K562 (cell line): ENCODE data around the gene FUBP3. TPM values are rescaled to one million over a fixed set of nuclear protein-coding genes. Genes with fewer than 3 reads are reported as not detected.

Source experiments
- ESRRA ChIP-seq: fragments of 450-650 bp; IDR thresholded peaks from 2 replicates; pipeline ENCODE4 v1.6.1; 2014; ENCODE audit warnings: low read depth, mild to moderate bottlenecking, moderate library complexity, borderline replicate concordance
- IRF9 ChIP-seq: fragments of 450-650 bp; IDR thresholded peaks from 2 replicates; pipeline ENCODE4 v1.6.1; 2016; ENCODE audit warnings: missing biosample characterization, missing genetic modification characterization
- MBD2 ChIP-seq: sonication (generic); IDR thresholded peaks from 2 replicates; pipeline ENCODE4 v1.6.1; 2016; ENCODE audit warnings: low read depth, borderline replicate concordance
- POLR2H ChIP-seq: IDR thresholded peaks from 2 replicates; pipeline ENCODE4 v1.6.1; 2016; ENCODE audit warnings: missing genetic modification characterization, low read depth, mild to moderate bottlenecking, control low read depth, missing compliant biosample characterization, moderate library complexity
- RAD21 ChIP-seq, 2 experiments: fragments of 250-450 bp in 1 of 2; fragments of 450-650 bp in 1 of 2; sonication (Bioruptor Pico) in 1 of 2; formaldehyde crosslinking in 1 of 2; IDR thresholded peaks in 1 of 2; conservative IDR thresholded peaks in 1 of 2; 2 replicates each; pipeline versions ENCODE4 v1.4.0 to v1.8.0; 2020 to 2022; ENCODE audit warnings: mild to moderate bottlenecking in 2 of 2, moderate library complexity in 1 of 2
- ZKSCAN8 ChIP-seq: fragments of 200-800 bp; sonication (Bioruptor generic); IDR thresholded peaks from 2 replicates; pipeline ENCODE4 v1.6.1; 2016; ENCODE audit warnings: missing genetic modification characterization, missing compliant biosample characterization
- ZNF224 ChIP-seq: sonication (generic); formaldehyde crosslinking; IDR thresholded peaks from 2 replicates; pipeline ENCODE4 v1.8.0; 2022; ENCODE audit warnings: mild to moderate bottlenecking, missing genetic modification reagents
- ZNF347 ChIP-seq: fragments of 450-650 bp; formaldehyde crosslinking; IDR thresholded peaks from 2 replicates; pipeline ENCODE4 v1.4.0; 2020; ENCODE audit warnings: low read depth, mild to moderate bottlenecking, moderate library complexity
- ZNF584 ChIP-seq: fragments of 200-800 bp; sonication (Bioruptor generic); IDR thresholded peaks from 2 replicates; pipeline ENCODE4 v1.6.1; 2016; ENCODE audit warnings: low read depth, mild to moderate bottlenecking, missing genetic modification characterization, missing compliant biosample characterization
- ZNF830 ChIP-seq: fragments of 250-450 bp; sonication (Bioruptor Pico); IDR thresholded peaks from 2 replicates; pipeline ENCODE4 v1.5.0; 2021; ENCODE audit warnings: mild to moderate bottlenecking
- polyA plus RNA-seq, 8 experiments: library from polyadenylated mRNA; depleted of rRNA in 4 of 8; stranded (reverse) in 5 of 8; unstranded in 3 of 8; fragments of >200 nt; fragmentation: Nextera tagmentation in 2 of 8; fragmentation: Illumina TruSeq in 1 of 8; extraction: Ambion mirVana in 2 of 8; extraction: Trizol in 1 of 8; gene quantifications; 2 replicates each; pipeline versions ENCODE4 v1.2.1 to v1.2.3, GENCODE V29; 2011 to 2014; ENCODE audit warnings: inconsistent platforms in 1 of 8, missing spikeins in 1 of 8
- total RNA-seq, 7 experiments: library from RNA; depleted of rRNA in 6 of 7; stranded (reverse); fragments of >200 nt in 6 of 7; fragmentation: Illumina TruSeq in 2 of 7; extraction: Trizol in 2 of 7; gene quantifications; 2 replicates each; pipeline versions ENCODE4 v1.2.1 to v1.2.3, GENCODE V29; 2011 to 2021; ENCODE audit warnings: low replicate concordance in 1 of 7
- TF ChIP-seq, protein P1 (sequence below), 3 experiments: fragments of 200-800 bp in 1 of 3; fragments of 250-450 bp in 1 of 3; fragments of 450-650 bp in 1 of 3; sonication (Bioruptor Pico) in 1 of 3; sonication (Bioruptor generic) in 1 of 3; formaldehyde crosslinking in 1 of 3; IDR thresholded peaks; 2 replicates each; pipeline versions ENCODE4 v1.6.1 to v1.8.0; 2016 to 2022; ENCODE audit warnings: mild to moderate bottlenecking in 2 of 3, missing genetic modification characterization in 2 of 3, missing compliant biosample characterization in 1 of 3, moderate library complexity in 1 of 3
- TF ChIP-seq, protein P2 (sequence below): fragments of 250-450 bp; sonication (Bioruptor Pico); IDR thresholded peaks from 2 replicates; pipeline ENCODE4 v1.4.0; 2020
- TF ChIP-seq, protein P3 (sequence below), 2 experiments: IDR thresholded peaks; 2 replicates each; pipeline ENCODE4 v1.6.1; 2011; ENCODE audit warnings: borderline replicate concordance in 1 of 2, control low read depth in 1 of 2, low read depth in 1 of 2, low read length in 1 of 2, mild to moderate bottlenecking in 1 of 2, mixed read lengths in 1 of 2, moderate library complexity in 1 of 2; ENCODE audit not compliant: insufficient read depth in 1 of 2, insufficient read length in 1 of 2, poor library complexity in 1 of 2, severe bottlenecking in 1 of 2; ENCODE audit errors: extremely low read depth in 1 of 2

The FUBP3 gene
- total and polyA plus RNA-seq, 9 of the 15 experiments (the other 6 are each of a cell fraction or from before 2014, with no cell fraction given) = 3.0 to 64.0 (median 48.1) TPM

GRCh38 chr9:130680836-130681768 is 101.7 kb downstream of the FUBP3 start (continued):
- TF ChIP-seq, protein P1, sequence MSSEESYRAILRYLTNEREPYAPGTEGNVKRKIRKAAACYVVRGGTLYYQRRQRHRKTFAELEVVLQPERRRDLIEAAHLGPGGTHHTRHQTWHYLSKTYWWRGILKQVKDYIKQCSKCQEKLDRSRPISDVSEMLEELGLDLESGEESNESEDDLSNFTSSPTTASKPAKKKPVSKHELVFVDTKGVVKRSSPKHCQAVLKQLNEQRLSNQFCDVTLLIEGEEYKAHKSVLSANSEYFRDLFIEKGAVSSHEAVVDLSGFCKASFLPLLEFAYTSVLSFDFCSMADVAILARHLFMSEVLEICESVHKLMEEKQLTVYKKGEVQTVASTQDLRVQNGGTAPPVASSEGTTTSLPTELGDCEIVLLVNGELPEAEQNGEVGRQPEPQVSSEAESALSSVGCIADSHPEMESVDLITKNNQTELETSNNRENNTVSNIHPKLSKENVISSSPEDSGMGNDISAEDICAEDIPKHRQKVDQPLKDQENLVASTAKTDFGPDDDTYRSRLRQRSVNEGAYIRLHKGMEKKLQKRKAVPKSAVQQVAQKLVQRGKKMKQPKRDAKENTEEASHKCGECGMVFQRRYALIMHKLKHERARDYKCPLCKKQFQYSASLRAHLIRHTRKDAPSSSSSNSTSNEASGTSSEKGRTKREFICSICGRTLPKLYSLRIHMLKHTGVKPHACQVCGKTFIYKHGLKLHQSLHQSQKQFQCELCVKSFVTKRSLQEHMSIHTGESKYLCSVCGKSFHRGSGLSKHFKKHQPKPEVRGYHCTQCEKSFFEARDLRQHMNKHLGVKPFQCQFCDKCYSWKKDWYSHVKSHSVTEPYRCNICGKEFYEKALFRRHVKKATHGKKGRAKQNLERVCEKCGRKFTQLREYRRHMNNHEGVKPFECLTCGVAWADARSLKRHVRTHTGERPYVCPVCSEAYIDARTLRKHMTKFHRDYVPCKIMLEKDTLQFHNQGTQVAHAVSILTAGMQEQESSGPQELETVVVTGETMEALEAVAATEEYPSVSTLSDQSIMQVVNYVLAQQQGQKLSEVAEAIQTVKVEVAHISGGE (CRISPR knock-in tag; IDR thresholded peaks at IDR 0.05) = peak in 1 of 3 experiments; percentile 62; a peak in 1 of 6 replicates
- TF ChIP-seq RAD21 (CRISPR knock-in tag; conservative IDR thresholded peaks at IDR 0.05 in 1 of 2, IDR thresholded peaks at IDR 0.05 in 1 of 2) (no peak), ZNF224 (CRISPR knock-in tag) (peak; percentile 94), POLR2H (no peak), ZNF347 (CRISPR knock-in tag) (no peak), ESRRA (no peak), IRF9 (tag) (no peak), MBD2 (no peak), ZKSCAN8 (CRISPR knock-in tag) (no peak), ZNF830 (CRISPR knock-in tag) (no peak), ZNF584 (peak; percentile 51; the same call in 1 of the 2 replicates)
- TF ChIP-seq, protein P2, sequence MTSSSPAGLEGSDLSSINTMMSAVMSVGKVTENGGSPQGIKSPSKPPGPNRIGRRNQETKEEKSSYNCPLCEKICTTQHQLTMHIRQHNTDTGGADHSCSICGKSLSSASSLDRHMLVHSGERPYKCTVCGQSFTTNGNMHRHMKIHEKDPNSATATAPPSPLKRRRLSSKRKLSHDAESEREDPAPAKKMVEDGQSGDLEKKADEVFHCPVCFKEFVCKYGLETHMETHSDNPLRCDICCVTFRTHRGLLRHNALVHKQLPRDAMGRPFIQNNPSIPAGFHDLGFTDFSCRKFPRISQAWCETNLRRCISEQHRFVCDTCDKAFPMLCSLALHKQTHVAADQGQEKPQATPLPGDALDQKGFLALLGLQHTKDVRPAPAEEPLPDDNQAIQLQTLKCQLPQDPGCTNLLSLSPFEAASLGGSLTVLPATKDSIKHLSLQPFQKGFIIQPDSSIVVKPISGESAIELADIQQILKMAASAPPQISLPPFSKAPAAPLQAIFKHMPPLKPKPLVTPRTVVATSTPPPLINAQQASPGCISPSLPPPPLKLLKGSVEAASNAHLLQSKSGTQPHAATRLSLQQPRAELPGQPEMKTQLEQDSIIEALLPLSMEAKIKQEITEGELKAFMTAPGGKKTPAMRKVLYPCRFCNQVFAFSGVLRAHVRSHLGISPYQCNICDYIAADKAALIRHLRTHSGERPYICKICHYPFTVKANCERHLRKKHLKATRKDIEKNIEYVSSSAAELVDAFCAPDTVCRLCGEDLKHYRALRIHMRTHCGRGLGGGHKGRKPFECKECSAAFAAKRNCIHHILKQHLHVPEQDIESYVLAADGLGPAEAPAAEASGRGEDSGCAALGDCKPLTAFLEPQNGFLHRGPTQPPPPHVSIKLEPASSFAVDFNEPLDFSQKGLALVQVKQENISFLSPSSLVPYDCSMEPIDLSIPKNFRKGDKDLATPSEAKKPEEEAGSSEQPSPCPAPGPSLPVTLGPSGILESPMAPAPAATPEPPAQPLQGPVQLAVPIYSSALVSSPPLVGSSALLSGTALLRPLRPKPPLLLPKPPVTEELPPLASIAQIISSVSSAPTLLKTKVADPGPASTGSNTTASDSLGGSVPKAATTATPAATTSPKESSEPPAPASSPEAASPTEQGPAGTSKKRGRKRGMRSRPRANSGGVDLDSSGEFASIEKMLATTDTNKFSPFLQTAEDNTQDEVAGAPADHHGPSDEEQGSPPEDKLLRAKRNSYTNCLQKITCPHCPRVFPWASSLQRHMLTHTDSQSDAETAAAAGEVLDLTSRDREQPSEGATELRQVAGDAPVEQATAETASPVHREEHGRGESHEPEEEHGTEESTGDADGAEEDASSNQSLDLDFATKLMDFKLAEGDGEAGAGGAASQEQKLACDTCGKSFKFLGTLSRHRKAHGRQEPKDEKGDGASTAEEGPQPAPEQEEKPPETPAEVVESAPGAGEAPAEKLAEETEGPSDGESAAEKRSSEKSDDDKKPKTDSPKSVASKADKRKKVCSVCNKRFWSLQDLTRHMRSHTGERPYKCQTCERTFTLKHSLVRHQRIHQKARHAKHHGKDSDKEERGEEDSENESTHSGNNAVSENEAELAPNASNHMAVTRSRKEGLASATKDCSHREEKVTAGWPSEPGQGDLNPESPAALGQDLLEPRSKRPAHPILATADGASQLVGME (CRISPR knock-in tag) = no peak
- TF ChIP-seq, protein P3, sequence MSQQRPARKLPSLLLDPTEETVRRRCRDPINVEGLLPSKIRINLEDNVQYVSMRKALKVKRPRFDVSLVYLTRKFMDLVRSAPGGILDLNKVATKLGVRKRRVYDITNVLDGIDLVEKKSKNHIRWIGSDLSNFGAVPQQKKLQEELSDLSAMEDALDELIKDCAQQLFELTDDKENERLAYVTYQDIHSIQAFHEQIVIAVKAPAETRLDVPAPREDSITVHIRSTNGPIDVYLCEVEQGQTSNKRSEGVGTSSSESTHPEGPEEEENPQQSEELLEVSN (IDR thresholded peaks at IDR 0.05; ENCODE audit: borderline replicate concordance in 1 of 2, extremely low read depth in 1 of 2, insufficient read depth in 1 of 2, insufficient read length in 1 of 2, low read depth in 1 of 2, low read length in 1 of 2, poor library complexity in 1 of 2, severe bottlenecking in 1 of 2) = peak; percentile 92 to 93
